Stimulated activated CD8-positive, alpha-beta memory T cell treated with anti-CD3 and anti-CD28 coated beads, Interleukin-12 subunit alpha, Interleukin-12 subunit beta, amount 100 ng/mL, for 1 hour (primary cell): ENCODE results near the gene MRS2.
"Not testable (repeated sequence)": the region's sequence is repeated elsewhere in the genome, so short reads cannot be mapped to it uniquely, and the experiment has no call there.

Experiments used
- DNase-seq: peaks from one replicate; pipeline ENCODE4 v3.0.0-alpha.2; 2020; ENCODE audit warnings: low read depth

Gene MRS2

GRCh38 chr6:24387818-24388217 is 14.9 kb upstream of the MRS2 start:
- no peak for DNase-seq

GRCh38 chr6:24391208-24391607 is 11.5 kb upstream of the MRS2 start:
- DNase-seq, result no peak

- DNase-seq, result no peak
Observed at GRCh38 chr6:24391756-24392405, 10.9 kb upstream of the MRS2 start.

- DNase-seq, result no peak
Observed at GRCh38 chr6:24394061-24394779, 8.5 kb upstream of the MRS2 start.

GRCh38 chr6:24394780-24395437 is 7.8 kb upstream of the MRS2 start:
- DNase-seq, result no peak

GRCh38 chr6:24396824-24397223 is 5.9 kb upstream of the MRS2 start:
- no peak for DNase-seq

- no peak for DNase-seq
Observed at GRCh38 chr6:24397631-24398030, 5.1 kb upstream of the MRS2 start.

GRCh38 chr6:24400045-24401039 is 2.4 kb upstream of the MRS2 start:
- not testable (repeated sequence) for DNase-seq

GRCh38 chr6:24401458-24401857 is 1.3 kb upstream of the MRS2 start:
- no peak for DNase-seq

GRCh38 chr6:24403501-24403824 is 727 bp downstream of the MRS2 start:
- DNase-seq, result no peak

- no peak for DNase-seq
Observed at GRCh38 chr6:24405262-24405661, 2.5 kb downstream of the MRS2 start.

- no peak for DNase-seq
Observed at GRCh38 chr6:24408719-24409410, 6.1 kb downstream of the MRS2 start.

- DNase-seq, result no peak
Observed at GRCh38 chr6:24410622-24411021, 7.9 kb downstream of the MRS2 start.

- no peak for DNase-seq
Observed at GRCh38 chr6:24412294-24412693, 9.6 kb downstream of the MRS2 start.

- DNase-seq, result not testable (repeated sequence)
Observed at GRCh38 chr6:24414531-24414930, 11.8 kb downstream of the MRS2 start.

- DNase-seq, result no peak
Observed at GRCh38 chr6:24415753-24416152, 13.0 kb downstream of the MRS2 start.

- no peak for DNase-seq
Observed at GRCh38 chr6:24419526-24419925, 16.8 kb downstream of the MRS2 start.

GRCh38 chr6:24425091-24425490 is 22.4 kb downstream of the MRS2 start:
- no peak for DNase-seq

GRCh38 chr6:24426729-24427446 is 24.2 kb downstream of the MRS2 start:
- no peak for DNase-seq

- no peak for DNase-seq
Observed at GRCh38 chr6:24428615-24429014, 25.9 kb downstream of the MRS2 start.

- DNase-seq, result no peak
Observed at GRCh38 chr6:24429146-24429545, 26.4 kb downstream of the MRS2 start.
